Stimulated activated naive CD4-positive, alpha-beta T cell treated with Interleukin-2 at 50 U/mL for 16 hours (primary cell): ENCODE measurements around the gene ENKD1.

ENCODE experiments used
- DNase-seq: peaks from one replicate; lab custom pipeline; 2025; lab: John Stamatoyannopoulos, UW

Gene ENKD1

GRCh38 chr16:67662653-67663010 lies 3.9 kb downstream of the ENKD1 start:
- DNase-seq: no peak

DNA sequence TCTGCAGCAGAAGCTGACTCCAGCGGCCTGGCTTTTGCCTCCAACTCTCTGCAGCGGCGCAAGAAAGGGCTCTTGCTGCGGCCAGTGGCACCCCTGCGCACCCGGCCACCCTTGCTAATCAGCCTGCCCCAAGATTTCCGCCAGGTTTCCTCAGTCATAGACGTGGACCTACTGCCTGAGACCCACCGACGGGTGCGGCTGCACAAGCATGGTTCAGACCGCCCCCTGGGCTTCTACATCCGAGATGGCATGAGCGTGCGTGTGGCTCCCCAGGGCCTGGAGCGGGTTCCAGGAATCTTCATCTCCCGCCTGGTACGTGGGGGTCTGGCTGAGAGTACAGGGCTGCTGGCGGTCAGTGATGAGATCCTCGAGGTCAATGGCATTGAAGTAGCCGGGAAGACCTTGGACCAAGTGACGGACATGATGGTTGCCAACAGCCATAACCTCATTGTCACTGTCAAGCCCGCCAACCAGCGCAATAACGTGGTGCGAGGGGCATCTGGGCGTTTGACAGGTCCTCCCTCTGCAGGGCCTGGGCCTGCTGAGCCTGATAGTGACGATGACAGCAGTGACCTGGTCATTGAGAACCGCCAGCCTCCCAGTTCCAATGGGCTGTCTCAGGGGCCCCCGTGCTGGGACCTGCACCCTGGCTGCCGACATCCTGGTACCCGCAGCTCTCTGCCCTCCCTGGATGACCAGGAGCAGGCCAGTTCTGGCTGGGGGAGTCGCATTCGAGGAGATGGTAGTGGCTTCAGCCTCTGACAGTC lies 4.5 kb downstream of the ENKD1 start:
- no peak for DNase-seq

DNA sequence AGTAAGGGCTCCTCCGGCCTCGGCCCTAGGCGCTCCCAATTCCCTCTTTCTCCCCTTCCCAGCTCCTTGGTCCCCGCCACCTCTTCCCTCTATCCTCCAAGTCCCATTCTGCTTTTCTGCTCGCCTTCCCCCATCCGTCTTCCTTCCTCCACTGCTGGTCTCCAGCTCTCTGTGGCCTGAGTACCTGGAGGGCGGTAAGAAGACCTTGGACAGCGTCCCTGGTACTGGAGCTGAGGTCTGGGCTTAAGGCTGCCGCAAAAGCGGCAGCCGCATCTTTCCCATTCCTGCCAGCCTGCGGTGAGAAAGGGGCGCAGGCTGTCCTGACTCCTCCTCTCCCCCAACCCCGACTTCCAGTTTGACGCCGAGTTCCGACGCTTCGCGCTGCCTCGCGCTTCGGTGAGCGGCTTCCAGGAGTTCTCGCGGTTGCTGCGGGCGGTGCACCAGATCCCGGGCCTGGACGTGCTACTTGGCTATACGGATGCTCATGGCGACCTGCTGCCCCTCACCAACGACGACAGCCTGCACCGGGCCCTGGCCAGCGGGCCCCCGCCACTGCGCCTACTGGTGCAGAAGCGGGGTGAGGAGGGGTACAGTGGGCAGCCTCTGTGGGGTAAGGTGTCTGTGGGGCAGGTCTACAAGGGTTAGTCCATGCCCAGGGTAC lies 5.3 kb downstream of the ENKD1 start:
- no peak for DNase-seq

- DNase-seq: peak; percentile 95
Observed at GRCh38 chr16:67660564-67661028, 6.0 kb downstream of the ENKD1 start, which contains the start of gene PARD6A. Gene PARD6A (plus strand): TSS chr16:67660960. CDS start chr16:67661039, 79 bp downstream.

- DNase-seq: peak; percentile 89
Observed at GRCh38 chr16:67659675-67660563, 6.6 kb downstream of the ENKD1 start, which contains the start of gene ACD. Gene ACD (minus strand): TSS chr16:67660260. CDS start chr16:67660220, 40 bp downstream.

DNA sequence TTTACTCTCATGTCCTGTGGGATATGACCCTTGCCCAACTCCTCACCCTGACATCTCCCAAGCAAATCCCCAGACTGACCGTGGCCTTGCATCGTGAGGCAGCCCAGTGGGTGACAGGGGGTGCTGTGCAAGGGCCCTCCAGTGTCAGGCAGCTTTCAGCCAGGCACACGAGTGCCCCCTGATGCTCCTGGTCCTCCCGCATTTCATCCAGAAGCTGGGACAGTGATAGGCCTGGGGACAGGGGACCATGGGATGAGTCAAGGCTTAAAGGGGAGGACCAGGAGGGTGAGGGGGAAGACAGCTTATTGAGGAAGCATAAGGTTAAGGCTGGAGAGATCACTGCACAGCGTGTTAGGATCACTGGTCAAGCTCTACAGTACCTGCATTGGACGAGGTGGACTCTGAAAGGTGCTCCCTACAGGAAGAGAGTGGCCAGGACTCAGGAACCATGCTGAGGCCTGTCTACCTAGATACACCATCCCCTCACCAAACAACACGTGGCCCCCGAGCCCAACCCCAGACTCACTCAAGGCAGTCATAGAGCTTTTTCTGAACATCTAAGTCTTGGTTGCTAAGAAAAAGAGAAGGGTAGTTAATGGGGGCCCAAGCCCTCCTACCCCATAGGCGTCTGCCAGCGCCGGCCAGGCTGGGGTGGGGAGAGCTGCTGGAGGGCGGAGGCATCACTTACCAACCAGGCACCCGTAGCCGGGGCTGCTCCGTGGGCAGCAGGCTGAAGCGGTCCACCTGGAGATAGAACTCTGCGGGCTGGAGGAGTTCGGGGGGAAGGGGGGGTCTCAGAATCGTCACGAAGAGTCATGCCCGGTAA lies 7.5 kb downstream of the ENKD1 start:
- DNase-seq: no peak

DNA sequence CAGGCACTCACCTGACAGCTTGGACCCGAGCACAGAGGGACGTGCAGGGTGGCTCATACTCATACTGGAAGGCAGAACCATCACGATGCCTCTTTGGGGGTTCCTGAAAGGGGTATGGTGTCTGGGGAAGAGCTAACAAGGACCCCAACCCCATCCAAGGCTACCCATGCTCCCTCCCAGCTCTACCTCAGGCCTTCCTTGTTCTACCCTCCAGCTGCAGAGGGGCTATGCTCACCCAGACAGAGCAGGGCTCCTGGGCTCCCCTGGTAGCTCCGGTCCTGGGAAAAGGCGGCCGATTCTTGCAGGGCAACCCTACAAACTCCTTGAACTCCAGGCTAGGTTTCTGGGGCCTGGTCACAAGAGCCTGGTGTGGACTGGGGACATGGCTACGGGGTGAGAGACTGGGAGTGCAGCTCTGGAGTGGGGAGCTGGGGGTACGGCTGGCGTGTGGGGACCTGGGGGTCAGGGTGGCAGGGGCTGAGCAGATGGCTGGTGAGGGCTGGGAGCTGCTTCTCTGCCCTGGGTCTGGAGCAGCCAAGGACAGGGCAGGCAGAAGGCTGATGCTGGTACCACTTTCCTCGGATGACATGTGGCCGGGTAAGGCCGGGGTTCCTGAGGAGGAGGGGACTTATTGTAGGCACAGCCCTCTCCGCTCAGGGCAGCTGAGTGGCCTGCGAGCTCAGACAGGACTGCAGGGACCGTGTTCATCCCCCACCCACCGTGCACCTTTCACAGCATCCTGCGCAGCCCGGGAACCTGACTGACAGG lies 8.6 kb downstream of the ENKD1 start:
- no peak for DNase-seq

GRCh38 chr16:67657017-67657608 lies 9.4 kb downstream of the ENKD1 start:
- DNase-seq: no peak

DNA sequence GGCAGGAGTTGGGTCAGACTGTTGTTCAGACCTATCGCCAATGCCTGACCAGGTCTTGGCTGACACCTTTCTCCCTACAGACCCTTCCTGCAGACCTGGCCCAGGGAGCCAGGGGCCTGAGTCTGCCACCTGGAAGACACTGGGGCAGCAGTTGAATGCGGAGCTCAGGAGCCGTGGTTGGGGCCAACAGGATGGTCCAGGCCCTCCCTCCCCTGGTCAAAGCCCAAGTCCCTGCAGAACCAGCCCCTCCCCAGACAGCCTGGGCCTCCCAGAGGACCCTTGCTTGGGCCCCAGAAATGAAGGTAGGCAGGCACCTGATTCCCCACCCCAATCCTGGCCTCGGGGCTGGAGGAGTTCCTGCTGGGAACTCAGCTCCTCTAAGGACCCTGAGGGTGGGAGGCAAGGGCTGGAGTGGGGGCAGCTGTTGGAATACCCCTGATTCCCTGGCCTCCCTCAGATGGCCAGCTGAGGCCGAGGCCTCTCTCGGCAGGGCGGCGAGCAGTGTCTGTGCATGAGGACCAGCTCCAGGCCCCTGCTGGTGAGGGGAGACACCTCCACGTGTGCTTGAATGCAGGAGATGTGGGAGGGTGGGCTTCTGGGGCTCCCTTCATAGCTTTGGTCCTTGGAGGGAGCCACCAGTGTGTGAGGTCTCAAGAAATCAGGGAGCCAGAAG lies 10.1 kb downstream of the ENKD1 start:
- no peak for DNase-seq

DNA sequence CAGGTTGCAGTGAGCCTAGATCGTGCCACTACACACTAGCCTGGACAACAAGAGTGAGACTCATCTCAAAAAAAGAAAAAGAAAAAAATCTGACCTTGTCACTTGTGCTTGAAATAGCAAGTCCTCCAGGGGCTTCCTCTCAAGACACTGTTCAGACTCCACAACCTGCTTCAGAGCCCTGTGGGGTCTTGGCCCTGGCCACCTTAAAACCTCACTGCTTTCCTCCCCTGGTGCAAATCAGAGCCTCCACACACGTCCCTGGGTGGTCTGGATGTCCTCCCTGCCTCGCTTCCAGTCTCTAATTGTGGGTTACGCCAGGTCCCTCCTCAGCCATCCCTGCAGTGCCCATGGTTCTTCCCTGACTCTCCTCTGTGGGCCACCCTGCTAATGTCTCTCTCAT lies 11.2 kb downstream of the ENKD1 start:
- DNase-seq: no peak

DNA sequence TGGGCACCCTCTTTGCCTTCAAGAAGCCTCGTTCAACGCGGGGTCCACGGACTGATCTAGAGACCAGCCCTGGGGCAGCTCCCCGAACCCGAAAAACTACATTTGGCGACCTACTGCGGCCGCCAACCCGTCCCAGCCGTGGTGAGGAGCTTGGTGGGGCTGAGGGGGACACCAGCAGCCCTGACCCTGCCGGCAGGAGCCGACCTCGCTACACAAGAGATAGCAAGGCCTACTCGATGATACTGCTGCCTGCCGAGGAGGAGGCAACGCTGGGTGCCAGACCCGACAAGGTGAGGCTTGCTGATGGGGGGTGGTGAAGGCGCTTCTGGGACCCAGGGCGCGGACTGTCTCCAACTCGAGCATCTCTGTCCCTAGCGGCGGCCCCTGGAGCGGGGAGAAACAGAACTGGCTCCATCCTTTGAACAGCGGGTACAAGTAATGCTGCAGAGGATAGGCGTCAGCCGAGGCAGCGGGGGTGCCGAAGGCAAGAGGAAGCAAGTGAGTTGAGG lies 12.1 kb downstream of the ENKD1 start:
- DNase-seq: no peak

- no peak for DNase-seq
Observed at GRCh38 chr16:67653789-67654402, 12.7 kb downstream of the ENKD1 start.

- DNase-seq: no peak
Observed at GRCh38 chr16:67653128-67653788, 13.3 kb downstream of the ENKD1 start.

GRCh38 chr16:67652578-67653127 lies 13.9 kb downstream of the ENKD1 start:
- no peak for DNase-seq

DNA sequence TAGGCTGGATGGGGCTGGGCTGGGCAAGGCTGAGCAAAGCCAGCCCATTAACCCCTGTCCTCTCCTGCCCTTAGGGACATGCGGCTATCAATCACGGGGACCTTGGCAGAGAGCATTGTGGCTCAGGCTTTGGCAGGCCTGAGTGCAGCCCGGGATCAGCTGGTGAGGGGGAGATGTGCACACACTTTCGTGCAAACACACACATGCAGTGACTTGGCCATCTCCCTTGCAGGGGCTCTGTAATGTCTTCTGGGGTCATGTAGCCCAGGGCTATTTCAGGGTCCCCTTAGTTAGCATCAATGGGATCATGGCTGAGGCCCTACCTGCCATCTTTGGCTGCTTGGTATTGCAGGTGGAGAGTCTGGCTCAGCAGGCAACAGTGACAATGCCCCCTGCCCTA lies 14.7 kb downstream of the ENKD1 start:
- DNase-seq: no peak

DNA sequence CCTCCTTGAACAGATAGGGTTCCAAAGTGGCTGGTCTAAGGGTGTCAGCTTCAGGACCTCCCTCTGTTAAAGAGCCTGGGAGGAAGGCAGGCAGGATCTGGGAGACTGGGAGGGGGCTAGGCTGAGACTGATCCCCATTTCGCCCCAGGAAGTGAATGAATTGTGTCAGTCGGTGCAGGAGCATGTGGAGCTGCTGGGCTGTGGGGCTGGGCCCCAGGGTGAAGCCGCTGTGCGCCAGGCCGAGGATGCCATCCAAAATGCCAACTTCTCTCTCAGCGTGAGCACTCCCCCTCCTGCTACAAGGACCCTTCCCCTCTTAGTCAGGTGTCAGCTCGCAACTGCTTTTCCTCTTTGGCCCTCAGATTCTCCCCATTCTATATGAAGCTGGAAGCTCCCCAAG lies 15.5 kb downstream of the ENKD1 start:
- DNase-seq: no peak

- no peak for DNase-seq
Observed at GRCh38 chr16:67650023-67650422, 16.5 kb downstream of the ENKD1 start.

GRCh38 chr16:67649494-67649931 lies 17.0 kb downstream of the ENKD1 start:
- DNase-seq: no peak
